ENCODE measurements around the gene INPP5K.
"Not testable (repeated sequence)": the region's sequence is repeated elsewhere in the genome, so short reads cannot be mapped to it uniquely, and the experiment has no call there.

INPP5K gene

GRCh38 chr17:1461198-1461944 lies 55.0 kb downstream of the INPP5K start:
- DNase-seq, result no peak

DNA sequence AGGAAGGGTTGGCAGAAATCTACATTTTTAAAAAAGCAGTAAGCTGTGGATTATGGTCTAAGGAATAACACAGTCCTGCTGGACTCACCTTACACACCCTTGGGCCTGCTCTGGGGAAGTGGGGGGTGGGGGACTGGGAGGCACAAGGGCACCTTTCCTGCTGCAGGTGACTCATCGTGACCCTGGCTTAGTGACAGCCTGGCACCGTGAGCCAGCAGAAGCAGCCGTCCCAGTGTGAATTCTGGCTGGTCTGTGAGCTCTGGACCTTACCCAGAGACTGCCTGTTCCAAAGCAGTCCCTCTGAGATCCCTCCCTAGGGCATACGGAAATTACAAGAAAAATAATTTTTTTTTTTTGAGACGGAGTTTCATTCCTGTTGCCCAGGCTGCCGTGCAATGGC lies 56.2 kb downstream of the INPP5K start:
- DNase-seq, result no peak

- peak; percentile 89 for DNase-seq
These were observed 60.4 kb downstream of the INPP5K start, which contains the start of gene CRK for GRCh38 chr17:1455797-1456599. Gene CRK, minus strand, starts transcription at chr17:1456232. Its CDS starts 115 bp downstream, at chr17:1456117.

DNA sequence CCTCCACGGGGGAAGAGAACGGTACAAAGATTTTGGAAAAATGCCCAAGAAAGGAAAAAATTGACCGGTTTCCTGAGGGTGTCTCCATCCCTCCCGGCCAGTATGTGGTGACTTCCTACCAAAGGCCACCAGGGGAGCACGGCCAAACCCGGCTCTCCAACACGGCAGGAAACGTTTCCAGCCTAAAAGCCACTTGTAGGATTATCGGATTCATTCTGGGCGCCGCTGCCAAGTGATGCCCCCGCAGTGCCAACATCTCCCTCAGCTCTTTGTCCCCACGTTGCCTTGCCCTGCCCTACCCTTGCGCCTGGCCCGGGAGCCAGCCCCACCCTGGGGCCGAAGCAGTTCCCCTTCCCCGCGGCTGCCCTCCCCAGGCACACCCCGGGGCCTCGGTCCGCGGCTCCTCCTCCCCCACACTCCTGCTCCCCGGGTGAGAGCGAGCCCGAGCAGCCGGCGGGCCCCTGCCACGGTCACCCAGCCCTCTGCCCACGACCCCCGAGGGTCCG lies 61.1 kb downstream of the INPP5K start:
- DNase-seq, result peak; percentile 50

- no peak for DNase-seq
These were observed 61.9 kb downstream of the INPP5K start for GRCh38 chr17:1454541-1454940.

GRCh38 chr17:1453694-1454093 lies 62.7 kb downstream of the INPP5K start:
- not testable (repeated sequence) for DNase-seq

DNA sequence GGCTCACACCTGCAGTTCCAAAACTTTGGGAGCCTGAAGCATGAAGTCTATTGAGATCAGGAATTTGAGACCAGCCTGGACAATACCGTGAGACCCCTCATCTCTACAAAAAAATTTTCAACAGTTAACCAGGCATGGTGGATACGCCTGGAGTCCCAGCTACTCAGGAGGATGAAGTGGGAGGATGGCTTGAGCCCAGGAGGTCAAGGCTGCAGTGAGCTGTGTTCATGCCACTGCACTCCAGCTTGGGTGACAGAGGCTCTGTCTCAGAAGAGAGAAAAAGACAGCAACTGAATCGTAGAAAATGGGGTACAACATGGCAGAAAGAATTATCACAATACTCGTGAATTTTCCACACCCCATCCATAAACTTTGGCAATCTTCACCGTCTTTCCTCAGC lies 63.6 kb downstream of the INPP5K start:
- DNase-seq, result no peak

- not testable (repeated sequence) for DNase-seq
These were observed 66.2 kb downstream of the INPP5K start for GRCh38 chr17:1450261-1450660.

DNA sequence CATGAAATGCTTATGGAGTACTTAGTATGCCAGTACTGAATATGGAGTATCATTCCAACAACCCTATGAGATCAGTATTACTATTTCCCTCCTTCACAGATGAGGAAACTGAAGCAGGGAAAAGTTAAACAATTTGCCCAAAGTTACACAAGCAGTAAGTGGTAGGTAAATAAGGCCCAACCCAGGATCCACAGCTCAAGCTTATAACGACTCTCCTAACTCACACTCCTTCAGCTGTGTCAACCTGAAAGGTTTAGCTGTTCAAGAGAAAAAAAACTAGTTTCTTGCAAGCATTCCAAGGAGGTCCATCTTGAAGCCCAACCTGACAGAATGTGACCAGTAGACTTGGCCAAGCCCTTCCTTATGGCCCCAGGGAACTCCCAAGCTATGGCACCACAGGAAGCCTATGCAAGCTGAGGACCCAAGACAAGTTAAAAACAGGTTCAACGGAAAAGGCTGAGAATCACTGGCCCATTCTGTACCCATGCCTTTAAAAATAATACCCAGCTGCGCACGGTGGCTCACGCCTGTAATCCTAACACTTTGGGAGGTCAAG lies 66.9 kb downstream of the INPP5K start:
- DNase-seq, result no peak

DNA sequence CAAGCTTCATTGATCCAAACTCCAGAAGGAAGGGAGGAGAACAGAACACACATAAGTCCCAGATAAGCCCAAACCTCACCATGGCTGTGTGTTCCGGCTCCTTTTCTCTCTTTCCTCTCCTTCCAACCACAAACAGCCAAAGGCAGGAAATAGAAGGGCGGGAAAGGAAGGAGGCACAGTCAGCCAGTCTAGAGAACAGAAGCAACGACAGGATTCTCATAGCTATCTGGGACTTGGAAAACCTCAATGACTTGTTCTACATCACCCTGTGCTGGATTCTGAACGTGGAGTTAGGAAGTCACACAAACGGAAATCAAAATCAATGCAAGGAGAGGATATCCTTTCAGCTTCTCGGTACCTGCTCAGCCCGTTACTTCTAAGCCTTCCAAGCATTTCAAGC lies 69.4 kb downstream of the INPP5K start:
- no peak for DNase-seq

DNA sequence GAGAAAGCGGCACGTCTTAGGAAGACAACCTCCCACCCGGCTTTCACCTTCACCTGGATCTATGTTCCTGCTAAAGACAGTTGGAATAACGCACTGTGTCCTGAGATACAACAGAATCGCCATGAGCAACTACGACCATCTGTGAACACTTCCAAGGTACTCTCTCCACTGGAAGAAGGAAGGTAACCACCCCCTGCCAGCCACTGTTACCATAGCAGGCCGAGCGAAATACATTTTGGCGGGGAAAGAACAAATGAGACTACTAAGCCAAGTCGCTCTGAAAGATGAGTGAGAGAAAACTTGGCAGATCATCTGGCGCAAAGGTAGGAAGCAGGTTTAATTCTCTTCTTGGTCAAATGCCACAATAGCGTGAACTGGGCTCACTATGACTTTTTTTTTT lies 70.2 kb downstream of the INPP5K start:
- no peak for DNase-seq

DNA sequence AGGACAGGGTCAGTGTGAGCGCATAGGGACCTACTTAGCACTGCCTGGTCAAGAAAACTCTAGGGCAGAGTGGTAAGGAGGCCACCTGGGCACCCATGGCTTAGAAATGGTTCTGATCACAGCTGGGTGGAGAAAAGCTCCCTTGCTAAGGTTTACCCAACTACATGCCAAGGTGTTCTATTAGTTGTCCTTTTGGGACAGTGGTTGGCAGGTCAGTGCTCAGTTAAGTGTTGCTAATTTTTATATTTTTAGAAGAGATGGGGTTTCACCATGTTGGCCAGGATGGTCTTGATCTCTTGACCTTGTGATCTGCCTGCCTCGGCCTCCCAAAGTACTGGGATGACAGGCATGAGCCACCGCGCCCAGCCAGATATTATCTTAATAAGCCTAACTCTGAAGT lies 70.7 kb downstream of the INPP5K start:
- DNase-seq, result not testable (repeated sequence)

All from NCI-H226 (cell line).